Measurements from ENCODE around the gene DMAC1. TPM values are rescaled to one million over a fixed set of nuclear protein-coding genes. Genes with fewer than 3 reads are reported as not detected.
A peak's percentile ranks its signal among the peaks of the same experiment; 100 is the strongest.

The DMAC1 gene
- total and polyA plus RNA-seq, 4 donors, result 26.8 to 104 (median 60.6) TPM

GRCh38 chr9:7790022-7790818, 9.4 kb downstream of the DMAC1 start:
- Histone ChIP-seq H3K9me3 (ENCODE audit: control insufficient read depth, insufficient read depth, low read length) (no peaks in the 10 kb centered on the region), H3K27ac (ENCODE audit: low read depth, low read length) (no peak overlapping the region), H3K36me3 (ENCODE audit: control insufficient read depth, insufficient read depth, low read length) (peaks cover 5% of the 10 kb centered on the region), H3K4me1 (ENCODE audit: control insufficient read depth, insufficient read depth, low read length) (no peaks in the 10 kb centered on the region), H3K4me3 (ENCODE audit: low read depth, low read length) (no peak overlapping the region), H3K27me3 (ENCODE audit: control insufficient read depth, insufficient read depth, low read length) (no peaks in the 10 kb centered on the region)
- no peak for DNase-seq (ENCODE audit: low read depth in 4 of 6, low spot score in 6 of 6)
- WGBS (ENCODE audit: insufficient coverage), result 81% methylated on average over 11 of the region's 12 CpGs

- peaks cover 5% of the 10 kb centered on the region for H3K36me3 ChIP-seq (ENCODE audit: control insufficient read depth, insufficient read depth, low read length)
Measured at GRCh38 chr9:7788772-7789171, 10.8 kb downstream of the DMAC1 start.

GRCh38 chr9:7785813-7786212, 13.8 kb downstream of the DMAC1 start:
- Histone ChIP-seq H3K36me3 (ENCODE audit: control insufficient read depth, insufficient read depth, low read length) (no peaks in the 10 kb centered on the region), H3K27me3 (ENCODE audit: control insufficient read depth, insufficient read depth, low read length) (no peaks in the 10 kb centered on the region), H3K9me3 (ENCODE audit: control insufficient read depth, insufficient read depth, low read length) (no peaks in the 10 kb centered on the region), H3K4me1 (ENCODE audit: control insufficient read depth, insufficient read depth, low read length) (no peaks in the 10 kb centered on the region), H3K27ac (ENCODE audit: low read depth, low read length) (no peak overlapping the region), H3K4me3 (ENCODE audit: low read depth, low read length) (no peak overlapping the region)
- no peak for DNase-seq (ENCODE audit: low read depth in 4 of 6, low spot score in 6 of 6)
- WGBS (ENCODE audit: insufficient coverage), result 100% methylated on average over 1 of the region's 3 CpGs

More at GRCh38 chr9:7788772-7789171, 10.8 kb downstream of the DMAC1 start:
- no peak overlapping the region for H3K27ac ChIP-seq (ENCODE audit: low read depth, low read length)
- no peaks in the 10 kb centered on the region for H3K4me1 ChIP-seq (ENCODE audit: control insufficient read depth, insufficient read depth, low read length)
- DNase-seq (ENCODE audit: low read depth in 4 of 6, low spot score in 6 of 6), result no peak
- no peaks in the 10 kb centered on the region for H3K27me3 ChIP-seq (ENCODE audit: control insufficient read depth, insufficient read depth, low read length)
- no peak overlapping the region for H3K4me3 ChIP-seq (ENCODE audit: low read depth, low read length)
- no peaks in the 10 kb centered on the region for H3K9me3 ChIP-seq (ENCODE audit: control insufficient read depth, insufficient read depth, low read length)
- 89% methylated on average over 1 of the region's 3 CpGs for WGBS (ENCODE audit: insufficient coverage)

GRCh38 chr9:7784472-7784871, 15.1 kb downstream of the DMAC1 start:
- no peak for DNase-seq (ENCODE audit: low read depth in 4 of 6, low spot score in 6 of 6)
- Histone ChIP-seq H3K9me3 (ENCODE audit: control insufficient read depth, insufficient read depth, low read length) (no peaks in the 10 kb centered on the region), H3K27ac (ENCODE audit: low read depth, low read length) (no peak overlapping the region), H3K27me3 (ENCODE audit: control insufficient read depth, insufficient read depth, low read length) (no peaks in the 10 kb centered on the region), H3K4me3 (ENCODE audit: low read depth, low read length) (no peak overlapping the region), H3K36me3 (ENCODE audit: control insufficient read depth, insufficient read depth, low read length) (no peaks in the 10 kb centered on the region), H3K4me1 (ENCODE audit: control insufficient read depth, insufficient read depth, low read length) (no peaks in the 10 kb centered on the region)
- 93% methylated on average over 3 of the region's 6 CpGs for WGBS (ENCODE audit: insufficient coverage)

GRCh38 chr9:7783635-7784063, 15.9 kb downstream of the DMAC1 start:
- H3K4me1 ChIP-seq (ENCODE audit: control insufficient read depth, insufficient read depth, low read length), result no peaks in the 10 kb centered on the region
- H3K27me3 ChIP-seq (ENCODE audit: control insufficient read depth, insufficient read depth, low read length), result no peaks in the 10 kb centered on the region
- no peak overlapping the region for H3K4me3 ChIP-seq (ENCODE audit: low read depth, low read length)
- H3K36me3 ChIP-seq (ENCODE audit: control insufficient read depth, insufficient read depth, low read length), result no peaks in the 10 kb centered on the region
- WGBS (ENCODE audit: insufficient coverage), result 90% methylated on average over 1 of the region's 5 CpGs
- H3K27ac ChIP-seq (ENCODE audit: low read depth, low read length), result no peak overlapping the region
- H3K9me3 ChIP-seq (ENCODE audit: control insufficient read depth, insufficient read depth, low read length), result no peaks in the 10 kb centered on the region
- peak in 1 of 6 donors; percentile 70 for DNase-seq (ENCODE audit: low read depth in 4 of 6, low spot score in 6 of 6)

- no peaks in the 10 kb centered on the region for H3K4me1 ChIP-seq (ENCODE audit: control insufficient read depth, insufficient read depth, low read length)
- H3K4me3 ChIP-seq (ENCODE audit: low read depth, low read length), result no peak overlapping the region
- H3K36me3 ChIP-seq (ENCODE audit: control insufficient read depth, insufficient read depth, low read length), result no peaks in the 10 kb centered on the region
- H3K9me3 ChIP-seq (ENCODE audit: control insufficient read depth, insufficient read depth, low read length), result no peaks in the 10 kb centered on the region
- WGBS (ENCODE audit: insufficient coverage), result 29% methylated on average over 1 of the region's 3 CpGs
- no peak overlapping the region for H3K27ac ChIP-seq (ENCODE audit: low read depth, low read length)
- no peaks in the 10 kb centered on the region for H3K27me3 ChIP-seq (ENCODE audit: control insufficient read depth, insufficient read depth, low read length)
- peak in 1 of 6 donors; percentile 38 for DNase-seq (ENCODE audit: low read depth in 4 of 6, low spot score in 6 of 6)
Measured at GRCh38 chr9:7782400-7783120, 17.0 kb downstream of the DMAC1 start.

- WGBS (ENCODE audit: insufficient coverage), result 69% methylated on average over 3 of the region's 3 CpGs
- no peak overlapping the region for H3K4me3 ChIP-seq (ENCODE audit: low read depth, low read length)
- H3K27ac ChIP-seq (ENCODE audit: low read depth, low read length), result no peak overlapping the region
- no peaks in the 10 kb centered on the region for H3K27me3 ChIP-seq (ENCODE audit: control insufficient read depth, insufficient read depth, low read length)
- H3K36me3 ChIP-seq (ENCODE audit: control insufficient read depth, insufficient read depth, low read length), result no peaks in the 10 kb centered on the region
- DNase-seq (ENCODE audit: low read depth in 4 of 6, low spot score in 6 of 6), result no peak
- no peaks in the 10 kb centered on the region for H3K4me1 ChIP-seq (ENCODE audit: control insufficient read depth, insufficient read depth, low read length)
- H3K9me3 ChIP-seq (ENCODE audit: control insufficient read depth, insufficient read depth, low read length), result no peaks in the 10 kb centered on the region
Measured at GRCh38 chr9:7780261-7780988, 19.2 kb downstream of the DMAC1 start.

- Histone ChIP-seq H3K27ac (ENCODE audit: low read depth, low read length) (no peak overlapping the region), H3K4me3 (ENCODE audit: low read depth, low read length) (no peak overlapping the region), H3K9me3 (ENCODE audit: control insufficient read depth, insufficient read depth, low read length) (no peaks in the 10 kb centered on the region), H3K36me3 (ENCODE audit: control insufficient read depth, insufficient read depth, low read length) (no peaks in the 10 kb centered on the region), H3K4me1 (ENCODE audit: control insufficient read depth, insufficient read depth, low read length) (no peaks in the 10 kb centered on the region), H3K27me3 (ENCODE audit: control insufficient read depth, insufficient read depth, low read length) (no peaks in the 10 kb centered on the region)
- no CpG with 5 or more reads among the region's 2 CpGs for WGBS (ENCODE audit: insufficient coverage)
- DNase-seq (ENCODE audit: low read depth in 4 of 6, low spot score in 6 of 6), result no peak
Measured at GRCh38 chr9:7778851-7779600, 20.6 kb downstream of the DMAC1 start.

GRCh38 chr9:7777771-7778170, 21.8 kb downstream of the DMAC1 start:
- Histone ChIP-seq H3K36me3 (ENCODE audit: control insufficient read depth, insufficient read depth, low read length) (no peaks in the 10 kb centered on the region), H3K4me3 (ENCODE audit: low read depth, low read length) (no peak overlapping the region), H3K27me3 (ENCODE audit: control insufficient read depth, insufficient read depth, low read length) (no peaks in the 10 kb centered on the region), H3K27ac (ENCODE audit: low read depth, low read length) (no peak overlapping the region), H3K9me3 (ENCODE audit: control insufficient read depth, insufficient read depth, low read length) (no peaks in the 10 kb centered on the region), H3K4me1 (ENCODE audit: control insufficient read depth, insufficient read depth, low read length) (no peaks in the 10 kb centered on the region)
- peak in 3 of 6 donors; percentile 15 to 71 (median 64) for DNase-seq (ENCODE audit: low read depth in 4 of 6, low spot score in 6 of 6)
- no CpG with 5 or more reads among the region's 1 CpG for WGBS (ENCODE audit: insufficient coverage)
